ENCODE measurements around the gene LONP1.

- TF ChIP-seq CTCF (tag by site-specific recombination; IDR thresholded peaks at IDR 0.05) = no peak
- no peak for TF ChIP-seq ZNF654 (tag by site-specific recombination; IDR thresholded peaks at IDR 0.05; ENCODE audit: low read depth)
Measured at GRCh38 chr19:5676772-5677105, 43.2 kb downstream of the LONP1 start.
